ENCODE measurements around the gene FER1L5. TPM values are rescaled to one million over a fixed set of nuclear protein-coding genes. Genes with fewer than 3 reads are reported as not detected.

FER1L5 gene
- total and polyA plus RNA-seq, 2 donors (not counting 3 experiments of a cell fraction or from before 2014, with no cell fraction given): not detected

- Histone ChIP-seq H3K4me2 (ENCODE audit: insufficient read depth, low read length) (no peak overlapping the region), H3K4me3 (replicated peaks in 1 of 3; ENCODE audit: insufficient read depth in 1 of 3, low read depth in 1 of 3, low read length in 3 of 3) (no peak overlapping the region), H3K9ac (replicated peaks; ENCODE audit: extremely low read depth, insufficient read depth, low read length) (no peak overlapping the region), H4K20me1 (replicated peaks; ENCODE audit: control insufficient read depth, extremely low read depth, insufficient read depth, low read length) (no peaks in the 10 kb centered on the region), H3K36me3 (ENCODE audit: control insufficient read depth in 2 of 2, extremely low read depth in 1 of 2, insufficient read depth in 2 of 2, low read length in 2 of 2) (peaks cover 3 to 10% of the 10 kb centered on the region in 2 experiments), H3K9me3 (replicated peaks; ENCODE audit: control insufficient read depth, insufficient read depth, low read length) (no peaks in the 10 kb centered on the region), H3K27me3 (ENCODE audit: control insufficient read depth in 2 of 2, insufficient read depth in 2 of 2, low read length in 2 of 2) (no peaks in the 10 kb centered on the region), H2AFZ (ENCODE audit: low read depth, low read length) (no peak overlapping the region), H3K9me1 (replicated peaks; ENCODE audit: control insufficient read depth, extremely low read depth, insufficient read depth, low read length) (no peaks in the 10 kb centered on the region), H3K4me1 (ENCODE audit: control insufficient read depth, extremely low read depth, insufficient read depth, low read length) (no peaks in the 10 kb centered on the region), H3K27ac (ENCODE audit: insufficient read depth, low read depth, low read length) (no peak overlapping the region), H3K79me2 (ENCODE audit: control insufficient read depth, insufficient read depth, low read length) (no peaks in the 10 kb centered on the region)
- no peak for TF ChIP-seq CTCF (IDR thresholded peaks at IDR 0.05; ENCODE audit: extremely low read depth in 1 of 2, insufficient read depth in 1 of 2, low read depth in 1 of 2, low read length in 2 of 2)
- TF ChIP-seq MYC (IDR thresholded peaks at IDR 0.05; ENCODE audit: low read depth, low read length): no peak
- TF ChIP-seq MAX (IDR thresholded peaks at IDR 0.05; ENCODE audit: insufficient read depth, insufficient read length): no peak
- TF ChIP-seq JUN (IDR thresholded peaks at IDR 0.05; ENCODE audit: borderline replicate concordance, insufficient read depth, insufficient read length, low read depth): no peak
- ChIA-PET POLR2A (no interaction called here), CTCF (no interaction called here)
- intact Hi-C loops (cut with micrococcal nuclease) (no loop called here), dilution Hi-C loops (cut with MboI; ENCODE audit: extremely low pct_ligation_motif_present, low sequenced_read_pairs) (no loop called here)
- no TSS peak for BruUV-seq (replicated peaks)
- DNase-seq (ENCODE audit: low read depth, low spot score): no peak
- FAIRE-seq: no peak
Measured at GRCh38 chr2:96726131-96726530, 83.6 kb downstream of the FER1L5 start.

- FAIRE-seq: no peak
- Histone ChIP-seq H3K4me1 (ENCODE audit: control insufficient read depth, extremely low read depth, insufficient read depth, low read length) (no peaks in the 10 kb centered on the region), H4K20me1 (replicated peaks; ENCODE audit: control insufficient read depth, extremely low read depth, insufficient read depth, low read length) (no peaks in the 10 kb centered on the region), H3K9ac (replicated peaks; ENCODE audit: extremely low read depth, insufficient read depth, low read length) (no peak overlapping the region), H3K4me3 (replicated peaks in 1 of 3; ENCODE audit: insufficient read depth in 1 of 3, low read depth in 1 of 3, low read length in 3 of 3) (no peak overlapping the region), H3K4me2 (ENCODE audit: insufficient read depth, low read length) (no peak overlapping the region), H3K79me2 (ENCODE audit: control insufficient read depth, insufficient read depth, low read length) (no peaks in the 10 kb centered on the region), H3K9me3 (replicated peaks; ENCODE audit: control insufficient read depth, insufficient read depth, low read length) (no peaks in the 10 kb centered on the region), H3K27me3 (ENCODE audit: control insufficient read depth in 2 of 2, insufficient read depth in 2 of 2, low read length in 2 of 2) (no peaks in the 10 kb centered on the region), H3K9me1 (replicated peaks; ENCODE audit: control insufficient read depth, extremely low read depth, insufficient read depth, low read length) (no peaks in the 10 kb centered on the region), H3K36me3 (ENCODE audit: control insufficient read depth in 2 of 2, extremely low read depth in 1 of 2, insufficient read depth in 2 of 2, low read length in 2 of 2) (peaks cover 4 to 11% of the 10 kb centered on the region in 2 experiments), H2AFZ (ENCODE audit: low read depth, low read length) (no peak overlapping the region), H3K27ac (ENCODE audit: insufficient read depth, low read depth, low read length) (no peak overlapping the region)
- no peak for DNase-seq (ENCODE audit: low read depth, low spot score)
- CTCF ChIA-PET: no interaction called here
- no TSS peak for BruUV-seq (replicated peaks)
- intact Hi-C loops (cut with micrococcal nuclease) (no loop called here), dilution Hi-C loops (cut with MboI; ENCODE audit: extremely low pct_ligation_motif_present, low sequenced_read_pairs) (no loop called here)
- POLR2A ChIA-PET: no interaction called here
- TF ChIP-seq EZH2 (IDR thresholded peaks at IDR 0.05; ENCODE audit: borderline replicate concordance, low read depth, low read length, severe bottlenecking) (no peak), GATA2 (IDR thresholded peaks at IDR 0.05; ENCODE audit: insufficient read depth, insufficient read length, low read depth, low read length) (no peak), MAX (IDR thresholded peaks at IDR 0.05; ENCODE audit: insufficient read depth, insufficient read length) (no peak), POLR2A (IDR thresholded peaks at IDR 0.05; ENCODE audit: low read depth, low read length) (no peak), CTCF (IDR thresholded peaks at IDR 0.05; ENCODE audit: extremely low read depth in 1 of 2, insufficient read depth in 1 of 2, low read depth in 1 of 2, low read length in 2 of 2) (no peak), POLR2AphosphoS5 (IDR thresholded peaks at IDR 0.05; ENCODE audit: insufficient read depth, low read depth, low read length) (no peak), JUN (IDR thresholded peaks at IDR 0.05; ENCODE audit: borderline replicate concordance, insufficient read depth, insufficient read length, low read depth) (no peak), MYC (IDR thresholded peaks at IDR 0.05; ENCODE audit: low read depth, low read length) (no peak), FOS (IDR thresholded peaks at IDR 0.05; ENCODE audit: borderline replicate concordance, insufficient read depth, low read length) (no peak)
Measured at GRCh38 chr2:96727431-96727830, 84.9 kb downstream of the FER1L5 start.

Measured in endothelial cell of umbilical vein (primary cell).